HuH-7 (cell line): ENCODE measurements around the gene ZNF541.

Source experiments
- DNase-seq: peaks from one replicate; pipeline ENCODE4 v3.0.0; 2011; ENCODE audit warnings: low spot score

Gene ZNF541

DNA sequence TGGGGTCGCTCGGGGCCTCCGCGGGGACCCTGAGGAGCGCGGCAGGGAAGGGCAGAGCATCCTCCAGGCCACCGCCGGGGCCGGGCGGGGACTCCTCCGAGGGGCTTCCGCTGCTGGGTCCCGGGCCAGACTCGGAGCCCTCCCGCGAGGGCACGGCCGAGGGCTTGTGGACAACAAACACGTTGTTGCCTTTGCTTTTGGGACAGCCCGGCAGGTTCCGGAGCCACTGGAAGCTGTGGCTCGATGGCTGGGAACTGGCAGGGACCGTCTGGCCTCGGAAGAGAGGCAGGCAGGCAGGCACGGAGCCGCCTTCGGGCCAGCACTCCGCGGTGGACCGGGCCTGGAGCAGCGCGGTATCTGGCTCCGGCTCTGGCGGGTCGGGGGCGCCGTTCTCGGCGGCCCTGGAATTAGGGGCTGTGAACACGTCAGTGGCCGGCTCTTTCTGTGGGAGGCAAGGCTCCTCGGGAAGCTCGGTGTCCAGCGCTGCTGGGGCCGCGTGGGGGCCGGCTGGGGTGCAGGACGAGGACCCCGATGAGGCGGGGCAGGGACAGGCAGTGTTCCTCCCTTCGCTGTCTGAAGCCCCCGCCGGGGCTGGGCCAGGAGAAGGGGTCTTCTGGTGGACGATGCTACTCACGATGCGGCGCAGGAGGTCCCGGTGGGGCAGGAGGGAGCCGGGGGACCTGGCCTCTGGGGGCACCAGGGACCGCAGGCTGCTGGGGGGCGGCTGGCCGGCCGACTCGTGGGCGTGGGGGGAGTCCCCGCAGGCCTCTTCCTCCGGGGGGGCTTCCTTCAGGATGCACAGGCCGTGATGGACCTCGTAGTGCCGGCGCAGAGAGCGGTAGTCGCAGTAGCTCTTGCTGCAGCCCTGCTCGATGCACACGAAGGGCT is 27.6 kb downstream of the ZNF541 start:
- DNase-seq: no peak

DNA sequence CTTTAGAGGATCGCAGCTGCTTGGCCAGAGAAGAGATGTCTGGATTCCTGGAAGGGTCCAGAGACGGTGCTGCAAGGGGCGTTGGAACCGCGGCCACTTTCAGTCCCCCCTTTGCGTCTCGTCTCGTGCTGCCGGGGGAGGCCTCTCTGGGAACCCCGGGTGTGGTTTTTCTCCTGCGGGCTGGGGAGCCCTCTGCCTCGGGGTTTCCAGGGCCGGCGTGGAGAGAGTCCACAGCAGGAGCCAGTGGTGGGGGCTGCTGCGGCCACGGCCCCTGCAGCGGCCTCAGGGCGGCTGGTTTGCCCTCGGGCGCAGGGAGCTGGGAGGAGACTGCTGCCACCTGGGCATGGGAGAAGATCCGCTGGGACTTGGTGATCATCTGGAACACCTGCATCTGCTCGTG is 28.5 kb downstream of the ZNF541 start:
- no peak for DNase-seq

DNA sequence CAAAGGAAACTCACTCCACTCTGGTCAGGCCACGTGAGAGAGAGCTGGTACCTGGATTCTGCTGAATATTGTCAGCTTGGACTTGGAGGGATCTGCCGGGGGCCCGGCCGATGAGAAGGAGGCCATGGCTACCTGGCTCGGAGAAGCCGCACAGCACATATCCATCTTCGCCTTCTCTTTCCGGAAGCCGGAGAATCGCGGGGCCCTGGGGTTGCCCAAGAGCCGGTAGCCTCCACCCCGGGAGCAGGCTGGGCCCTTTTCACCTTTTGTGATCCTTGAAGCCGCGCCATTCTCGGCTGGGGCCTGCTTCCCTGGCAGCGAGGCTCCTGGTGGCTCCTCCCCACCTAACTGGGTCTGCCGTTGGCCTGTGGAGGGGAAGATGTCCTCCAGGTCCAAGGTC is 28.9 kb downstream of the ZNF541 start:
- no peak for DNase-seq

DNA sequence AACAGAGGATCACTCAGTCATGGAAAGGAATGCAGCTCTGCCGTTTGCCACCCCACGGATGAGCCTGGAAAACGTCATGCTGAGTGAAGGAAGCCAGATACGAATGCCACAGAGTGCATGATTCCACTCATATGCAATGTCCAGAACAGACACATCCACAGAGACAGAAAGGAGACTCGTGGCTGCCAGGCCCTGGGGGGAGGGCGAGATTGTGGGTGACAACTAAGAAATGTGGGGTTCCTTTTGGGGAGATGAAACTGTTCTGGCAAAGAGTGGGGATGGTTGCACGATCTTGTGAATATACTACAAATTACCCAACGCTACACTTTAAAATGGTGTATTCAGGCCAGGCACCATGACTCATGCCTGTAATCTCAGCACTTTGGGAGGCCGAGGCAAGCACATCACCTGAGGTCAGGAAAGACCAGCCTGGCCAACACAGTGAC is 30.9 kb downstream of the ZNF541 start:
- no peak for DNase-seq

DNA sequence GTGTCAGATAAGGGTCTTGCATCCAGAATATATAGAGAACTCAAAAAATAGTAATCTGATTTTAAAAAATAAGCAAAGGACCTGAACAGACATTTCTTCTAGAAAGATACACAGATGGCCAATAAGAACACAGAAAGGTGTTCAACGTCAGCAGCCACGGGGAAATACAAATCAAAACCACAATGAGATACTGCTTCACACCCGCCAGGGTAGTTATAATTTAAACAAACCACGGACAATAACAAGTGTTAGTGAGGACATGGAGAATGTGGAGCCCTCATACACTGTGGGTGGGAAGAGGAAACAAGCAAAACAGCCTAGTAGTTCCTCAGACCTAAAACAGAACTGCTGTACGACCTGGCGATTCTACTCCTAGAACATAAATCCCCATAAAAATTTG is 31.4 kb downstream of the ZNF541 start:
- no peak for DNase-seq

DNA sequence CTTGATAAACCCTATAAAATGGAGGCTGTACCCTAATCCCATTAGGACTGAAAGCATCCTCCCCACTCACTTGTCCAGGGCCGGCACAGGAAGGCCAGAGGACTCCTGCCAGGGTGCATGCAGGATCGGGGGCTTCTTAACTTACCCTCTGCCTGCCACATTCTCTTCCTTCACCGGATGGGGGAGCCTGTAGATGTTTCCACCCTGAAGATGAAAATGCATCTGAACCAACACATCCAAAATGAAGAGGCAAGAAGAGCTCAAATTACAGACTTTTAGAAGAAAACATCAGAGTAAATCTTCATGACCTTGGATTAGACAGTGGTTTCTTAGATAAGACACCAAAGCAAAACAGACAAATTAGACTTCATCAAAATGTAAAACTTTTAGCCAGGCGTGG is 32.2 kb downstream of the ZNF541 start:
- peak; percentile 75 for DNase-seq

DNA sequence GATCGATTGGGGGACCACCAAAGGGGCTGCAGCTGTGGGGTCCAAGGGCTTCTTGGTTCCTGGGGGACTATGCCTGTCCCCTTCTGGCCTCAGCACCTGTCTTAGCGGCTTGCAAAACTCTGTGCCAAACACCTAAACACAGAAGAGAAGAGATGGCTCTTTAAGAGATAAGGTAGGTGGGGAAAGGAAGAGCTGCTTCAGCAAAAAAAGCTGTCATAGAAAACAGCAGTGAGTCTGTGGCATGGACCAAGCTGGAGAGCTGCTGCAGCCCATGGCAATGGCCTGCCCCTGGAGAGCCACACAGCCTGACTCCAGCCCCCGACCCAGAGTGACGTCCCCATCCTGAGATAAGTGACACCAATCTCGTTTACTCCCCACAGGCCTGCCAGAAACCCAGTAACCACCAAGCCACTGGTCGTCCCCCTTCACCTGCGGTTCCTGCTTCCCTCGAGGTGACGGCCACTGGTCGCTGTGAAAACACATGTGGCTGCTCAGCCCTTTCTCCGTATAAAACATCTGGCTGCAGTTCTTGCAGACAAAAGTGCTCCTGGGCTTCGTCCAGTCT is 33.1 kb downstream of the ZNF541 start:
- no peak for DNase-seq

DNA sequence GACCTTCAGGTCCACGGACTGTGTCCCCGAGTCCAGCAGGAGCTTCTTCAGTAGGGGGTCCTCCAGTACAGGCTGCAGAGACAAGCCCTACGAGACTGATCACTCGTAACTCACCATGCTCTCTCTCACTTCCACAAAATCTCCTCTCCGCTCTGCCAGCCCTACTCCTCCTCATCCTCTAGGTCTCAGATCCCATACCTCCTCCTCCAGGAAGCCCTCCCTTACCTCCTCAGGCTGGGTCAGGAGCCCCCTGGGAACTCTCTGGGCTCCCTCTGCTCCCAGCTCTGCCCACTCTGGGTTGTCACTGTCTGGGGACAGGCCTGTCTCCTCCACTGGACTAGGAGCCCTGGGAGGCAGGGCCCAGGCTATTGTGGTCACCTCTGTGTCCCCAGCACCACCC is 34.1 kb downstream of the ZNF541 start:
- no peak for DNase-seq

DNA sequence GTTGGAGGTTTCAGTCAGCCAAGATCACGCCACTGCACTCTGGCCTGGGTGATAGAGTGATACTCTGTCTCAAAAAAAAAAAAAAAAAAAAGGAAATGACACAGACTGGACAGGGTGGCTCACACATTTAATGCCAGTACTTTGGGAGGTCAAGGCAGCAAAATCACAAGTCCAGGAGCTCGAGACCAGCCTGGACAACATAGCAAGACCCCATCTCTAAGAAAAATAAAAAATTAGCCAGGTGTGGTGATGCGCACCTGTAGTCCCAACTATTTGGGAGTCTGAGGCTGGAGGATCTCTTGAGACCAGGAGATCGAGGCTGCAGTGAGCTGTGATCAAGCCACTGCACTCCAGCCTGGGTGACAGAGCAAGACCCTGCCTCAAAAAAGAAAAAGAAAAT is 35.5 kb downstream of the ZNF541 start:
- no peak for DNase-seq

DNA sequence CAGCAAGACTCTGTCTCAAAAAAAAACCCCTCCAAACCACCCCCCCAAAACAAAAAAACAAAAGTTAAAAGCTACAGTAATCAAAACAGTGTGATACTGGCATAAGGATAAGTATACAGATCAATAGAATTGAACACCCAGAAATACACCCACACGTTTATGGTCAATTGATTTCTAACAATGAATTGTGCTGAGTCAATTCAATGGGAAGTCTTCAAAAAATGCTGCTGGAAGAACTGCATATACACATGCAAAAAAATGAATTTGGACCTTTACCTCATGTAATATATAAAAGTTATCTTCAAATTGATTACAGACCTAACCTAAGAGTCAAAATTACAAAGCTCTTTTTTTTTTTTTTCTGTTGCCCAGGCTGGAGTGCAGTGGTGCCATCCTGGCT is 38.3 kb downstream of the ZNF541 start:
- DNase-seq: no peak

DNA sequence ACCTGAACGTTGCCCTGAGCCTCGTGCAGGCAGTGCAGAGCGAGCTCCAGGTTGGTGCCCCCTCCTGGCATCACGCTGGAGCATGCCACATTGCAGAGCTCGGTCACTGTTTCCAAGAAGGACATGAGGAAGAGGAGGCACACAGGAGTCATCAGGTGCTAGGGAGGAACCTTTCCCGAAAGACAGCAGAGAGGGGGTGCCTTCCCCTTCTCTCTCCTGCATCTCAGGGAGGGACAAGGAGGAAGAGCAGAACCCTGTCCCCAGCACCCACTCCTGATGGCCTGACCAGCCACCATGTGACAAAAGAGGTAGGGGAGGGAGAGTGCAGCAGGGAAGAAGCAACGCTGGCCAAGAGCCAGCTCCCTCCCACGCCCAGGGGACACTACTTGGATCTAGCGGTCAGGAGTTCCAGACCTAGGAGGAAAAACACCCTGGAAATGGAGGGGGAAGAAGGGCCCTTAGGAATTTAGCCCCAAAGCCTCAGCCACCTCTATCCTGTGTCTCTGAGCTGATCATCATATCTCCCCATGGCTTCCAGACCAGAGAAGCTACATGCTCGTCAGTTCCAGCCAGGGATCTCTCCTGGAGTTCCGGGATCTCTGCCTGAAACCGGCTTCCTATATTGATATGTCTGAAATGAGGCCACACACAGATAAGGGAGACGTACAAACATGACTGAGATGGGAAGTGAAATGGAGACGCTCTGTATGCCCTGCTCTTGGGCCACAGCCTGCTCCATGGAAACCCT is 41.1 kb downstream of the ZNF541 start:
- DNase-seq: no peak

DNA sequence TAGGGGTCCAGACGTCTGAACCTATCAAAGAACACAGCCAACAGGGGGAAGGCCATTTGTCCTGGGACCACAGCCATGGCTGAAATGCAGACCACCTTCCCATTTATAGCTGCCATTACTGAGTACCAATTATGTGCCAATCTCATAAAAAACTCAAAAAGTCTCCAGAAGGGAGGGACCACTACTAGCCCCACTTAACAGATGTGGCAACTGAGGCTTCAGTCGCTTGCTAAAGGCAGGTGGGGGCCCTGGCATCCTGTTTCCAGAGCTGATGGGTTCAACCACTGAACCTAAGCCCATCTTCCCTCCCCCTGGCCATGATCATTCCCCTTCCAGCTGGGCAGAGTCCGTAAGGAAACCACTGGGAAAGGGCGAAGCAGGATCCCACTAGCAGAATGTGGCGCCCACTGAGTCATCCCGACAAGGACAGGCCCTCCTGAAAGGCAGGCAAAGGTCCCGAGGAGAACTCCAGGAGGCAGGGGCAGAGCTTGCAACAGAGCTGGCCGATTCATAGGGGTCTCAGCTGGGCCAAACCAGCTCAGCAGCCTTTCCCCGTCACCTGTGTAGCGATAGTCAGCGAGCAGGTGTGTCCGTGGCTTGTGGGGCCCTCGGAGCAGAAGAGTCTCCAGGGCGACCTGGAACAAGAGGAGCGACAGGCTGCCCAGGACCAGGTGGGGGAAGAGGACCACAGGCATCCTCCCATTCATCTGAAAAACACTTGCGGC is 43.8 kb downstream of the ZNF541 start:
- no peak for DNase-seq

DNA sequence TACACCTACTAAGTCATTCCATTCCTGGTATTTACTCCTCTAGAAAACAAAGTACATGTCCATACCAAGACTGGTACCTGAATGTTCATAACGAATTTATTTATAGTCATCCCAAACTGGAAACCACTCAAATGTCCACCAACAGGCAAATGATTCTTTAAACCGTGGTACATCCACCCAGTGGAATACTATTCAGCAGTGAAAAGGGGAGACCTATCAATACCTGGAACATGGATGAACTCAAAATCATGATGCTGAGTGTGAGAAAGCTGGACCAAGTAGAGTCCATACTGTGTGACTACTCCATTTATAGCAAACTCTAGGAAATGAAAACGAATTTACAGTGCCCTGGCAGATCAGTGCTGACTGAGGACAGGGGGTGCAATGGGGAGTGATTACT is 46.1 kb downstream of the ZNF541 start:
- DNase-seq: no peak

DNA sequence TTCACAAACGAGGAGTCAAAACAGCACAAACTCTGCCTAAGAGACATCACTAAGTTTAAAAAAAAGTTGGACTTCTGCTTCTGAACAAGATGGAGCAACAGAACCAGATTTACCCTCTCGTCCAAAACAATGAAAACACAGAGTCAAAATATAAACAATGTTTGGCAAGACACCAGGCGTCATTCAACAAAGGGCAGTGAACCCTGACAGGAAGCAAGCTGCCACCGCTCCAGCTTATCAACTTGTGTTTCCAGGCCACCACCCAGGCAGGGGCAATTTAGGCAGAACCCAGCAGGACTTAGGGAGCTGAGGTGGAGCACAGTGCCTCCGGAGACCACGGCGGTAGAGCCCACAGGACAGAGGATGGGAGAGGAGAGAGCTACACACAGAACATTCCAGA is 49.5 kb downstream of the ZNF541 start:
- DNase-seq: peak; percentile 49
